ENCODE results near the gene SNRPA. TPM values are rescaled to one million over a fixed set of nuclear protein-coding genes. Genes with fewer than 3 reads are reported as not detected.

Gene SNRPA
- total and polyA plus RNA-seq, 2 experiments from 2014 or later = 25.1 to 86.9 TPM

DNA sequence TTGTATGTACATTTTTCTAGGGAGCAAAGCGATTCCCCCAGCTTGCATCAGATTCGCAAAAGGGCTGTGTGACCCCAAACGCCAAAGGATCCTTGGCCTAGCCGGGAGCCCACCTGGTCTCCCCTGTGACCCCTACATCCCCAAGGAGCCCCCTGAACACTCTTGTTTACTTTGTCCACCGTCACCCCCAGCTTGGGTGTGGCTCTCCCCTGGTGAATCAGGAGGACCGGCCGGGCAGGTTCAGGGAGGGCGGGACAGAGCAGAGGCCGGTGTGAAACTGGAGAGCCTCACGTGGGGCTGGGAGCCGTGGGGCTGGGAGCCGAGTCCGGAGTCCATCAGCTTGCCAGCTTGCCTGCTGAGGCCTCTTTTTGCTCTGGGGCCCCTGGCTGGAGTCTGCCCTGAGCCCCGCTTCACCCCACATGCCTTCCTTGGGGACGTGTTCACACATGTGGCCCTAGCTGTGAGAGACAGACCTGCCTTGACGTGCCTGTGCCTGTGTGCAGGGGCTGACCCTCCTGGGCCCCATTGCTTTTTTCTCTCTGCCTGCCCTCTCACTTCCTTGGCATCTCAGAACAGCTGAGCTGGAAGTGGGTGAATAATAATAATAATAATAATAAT lies 32.1 kb upstream of the SNRPA start:
- Histone ChIP-seq H3K4me3 (peak overlapping the region; percentile 84), H3K27ac (peak overlapping the region; percentile 100), H3K4me2 (peak overlapping the region; percentile 85), H3K4me1 (ENCODE audit: insufficient read depth) (peaks cover 26% of the 10 kb centered on the region), H4K20me1 (ENCODE audit: insufficient read depth, poor library complexity, severe bottlenecking) (peaks cover 41% of the 10 kb centered on the region), H3K9me2 (replicated peaks; ENCODE audit: insufficient read depth) (no peaks in the 10 kb centered on the region), H3K79me2 (peaks cover 72% of the 10 kb centered on the region), H2AFZ (no peak overlapping the region), H3K9me3 (ENCODE audit: low read depth) (no peaks in the 10 kb centered on the region), H3K27me3 (no peaks in the 10 kb centered on the region), H3K36me3 (replicated peaks; ENCODE audit: insufficient read depth, low read depth) (no peaks in the 10 kb centered on the region)
- TF ChIP-seq EZH2 (IDR thresholded peaks at IDR 0.05; ENCODE audit: borderline replicate concordance) (no peak), EZH2phosphoT487 (IDR thresholded peaks at IDR 0.05; ENCODE audit: low read depth, severe bottlenecking, unreplicated experiment) (no peak)
- TF ChIP-seq, protein P1, sequence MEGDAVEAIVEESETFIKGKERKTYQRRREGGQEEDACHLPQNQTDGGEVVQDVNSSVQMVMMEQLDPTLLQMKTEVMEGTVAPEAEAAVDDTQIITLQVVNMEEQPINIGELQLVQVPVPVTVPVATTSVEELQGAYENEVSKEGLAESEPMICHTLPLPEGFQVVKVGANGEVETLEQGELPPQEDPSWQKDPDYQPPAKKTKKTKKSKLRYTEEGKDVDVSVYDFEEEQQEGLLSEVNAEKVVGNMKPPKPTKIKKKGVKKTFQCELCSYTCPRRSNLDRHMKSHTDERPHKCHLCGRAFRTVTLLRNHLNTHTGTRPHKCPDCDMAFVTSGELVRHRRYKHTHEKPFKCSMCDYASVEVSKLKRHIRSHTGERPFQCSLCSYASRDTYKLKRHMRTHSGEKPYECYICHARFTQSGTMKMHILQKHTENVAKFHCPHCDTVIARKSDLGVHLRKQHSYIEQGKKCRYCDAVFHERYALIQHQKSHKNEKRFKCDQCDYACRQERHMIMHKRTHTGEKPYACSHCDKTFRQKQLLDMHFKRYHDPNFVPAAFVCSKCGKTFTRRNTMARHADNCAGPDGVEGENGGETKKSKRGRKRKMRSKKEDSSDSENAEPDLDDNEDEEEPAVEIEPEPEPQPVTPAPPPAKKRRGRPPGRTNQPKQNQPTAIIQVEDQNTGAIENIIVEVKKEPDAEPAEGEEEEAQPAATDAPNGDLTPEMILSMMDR (IDR thresholded peaks at IDR 0.05; ENCODE audit: poor library complexity) = no peak
- peak; percentile 89 for DNase-seq (ENCODE audit: low spot score)
- 8% methylated on average over 13 of the region's 16 CpGs for WGBS (ENCODE audit: low lambda C conversion rate, missing lambda C conversion rate)

DNA sequence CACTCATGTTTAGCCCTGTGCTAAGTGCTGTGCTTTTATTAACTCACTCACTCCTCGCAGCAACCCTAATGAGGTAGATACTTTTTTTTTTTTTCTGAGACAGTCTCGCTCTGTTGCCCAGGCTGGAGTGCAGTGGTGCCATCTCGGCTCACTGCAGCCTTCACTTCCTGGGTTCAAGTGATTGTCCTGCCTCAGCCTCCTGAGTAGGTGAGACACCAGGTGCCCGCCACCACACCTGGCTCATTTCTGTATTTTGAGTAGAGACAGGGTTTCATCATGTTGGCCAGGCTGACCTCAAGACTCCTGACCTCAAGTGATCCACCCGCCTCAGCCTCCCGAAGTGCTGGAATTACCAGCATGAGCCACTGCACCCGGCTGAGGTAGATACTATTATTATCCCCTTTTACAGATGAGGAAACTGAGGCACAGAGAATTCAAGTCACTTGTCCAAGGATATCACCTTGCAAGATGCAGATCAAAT lies 31.5 kb upstream of the SNRPA start:
- TF ChIP-seq EZH2phosphoT487 (IDR thresholded peaks at IDR 0.05; ENCODE audit: low read depth, severe bottlenecking, unreplicated experiment) (no peak), EZH2 (IDR thresholded peaks at IDR 0.05; ENCODE audit: borderline replicate concordance) (no peak)
- TF ChIP-seq, protein P1 (IDR thresholded peaks at IDR 0.05; ENCODE audit: poor library complexity) = no peak
- H3K9me3 ChIP-seq (ENCODE audit: low read depth) = no peaks in the 10 kb centered on the region
- WGBS (ENCODE audit: low lambda C conversion rate, missing lambda C conversion rate) = 55% methylated on average over 7 of the region's 7 CpGs
- peak overlapping the region; percentile 100 for H3K27ac ChIP-seq
- H4K20me1 ChIP-seq (ENCODE audit: insufficient read depth, poor library complexity, severe bottlenecking) = peaks cover 46% of the 10 kb centered on the region
- H3K4me3 ChIP-seq = peak overlapping the region; percentile 84
- peaks cover 73% of the 10 kb centered on the region for H3K79me2 ChIP-seq
- H3K36me3 ChIP-seq (replicated peaks; ENCODE audit: insufficient read depth, low read depth) = no peaks in the 10 kb centered on the region
- no peaks in the 10 kb centered on the region for H3K27me3 ChIP-seq
- peak overlapping the region; percentile 85 for H3K4me2 ChIP-seq
- no peak overlapping the region for H2AFZ ChIP-seq
- no peaks in the 10 kb centered on the region for H3K9me2 ChIP-seq (replicated peaks; ENCODE audit: insufficient read depth)
- no peak for DNase-seq (ENCODE audit: low spot score)
- peaks cover 21% of the 10 kb centered on the region for H3K4me1 ChIP-seq (ENCODE audit: insufficient read depth)

DNA sequence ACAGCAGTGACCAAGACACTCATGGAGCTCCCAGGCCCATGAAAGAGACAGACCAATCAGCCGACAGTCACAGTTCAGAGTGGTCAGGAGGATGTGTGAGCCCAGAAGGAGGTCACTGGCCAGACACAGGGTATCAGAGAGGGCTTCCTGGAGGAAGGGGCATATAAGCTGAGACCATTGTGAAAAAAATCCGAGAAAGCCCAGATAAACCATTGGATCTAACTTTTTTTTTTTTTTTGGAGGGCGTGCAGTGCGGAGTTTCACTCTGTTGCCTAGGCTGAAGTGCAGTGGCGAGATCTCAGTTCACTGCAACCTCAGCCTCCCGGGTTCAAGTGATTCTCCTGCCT lies 29.9 kb upstream of the SNRPA start:
- WGBS (ENCODE audit: low lambda C conversion rate, missing lambda C conversion rate) = 88% methylated on average over 6 of the region's 6 CpGs
- DNase-seq (ENCODE audit: low spot score) = no peak
- Histone ChIP-seq H3K79me2 (peaks cover 90% of the 10 kb centered on the region), H3K36me3 (replicated peaks; ENCODE audit: insufficient read depth, low read depth) (no peaks in the 10 kb centered on the region), H3K9me3 (ENCODE audit: low read depth) (no peaks in the 10 kb centered on the region), H3K9me2 (replicated peaks; ENCODE audit: insufficient read depth) (no peaks in the 10 kb centered on the region), H2AFZ (no peak overlapping the region), H3K27me3 (no peaks in the 10 kb centered on the region), H3K4me1 (ENCODE audit: insufficient read depth) (peaks cover 21% of the 10 kb centered on the region), H4K20me1 (ENCODE audit: insufficient read depth, poor library complexity, severe bottlenecking) (peaks cover 61% of the 10 kb centered on the region), H3K4me2 (peak overlapping the region; percentile 85), H3K27ac (peak overlapping the region; percentile 100), H3K4me3 (peak overlapping the region; percentile 84)
- TF ChIP-seq, protein P1 (IDR thresholded peaks at IDR 0.05; ENCODE audit: poor library complexity) = no peak
- TF ChIP-seq EZH2 (IDR thresholded peaks at IDR 0.05; ENCODE audit: borderline replicate concordance) = no peak
- TF ChIP-seq EZH2phosphoT487 (IDR thresholded peaks at IDR 0.05; ENCODE audit: low read depth, severe bottlenecking, unreplicated experiment) = no peak
